Body of pancreas (tissue), 4 donors: ENCODE measurements around the gene DLST.

Source experiments
- POLR2A ChIP-seq, 3 donors: fragments of 450-650 bp; IDR thresholded peaks; one replicate each; pipeline ENCODE4 v1.6.1; 2016; ENCODE audit warnings: antibody characterized with exemption in 3 of 3, mild to moderate bottlenecking in 2 of 3
- TF ChIP-seq, protein P1 (sequence below), 7 experiments: fragments of 450-650 bp in 4 of 7; fragments of 200-600 bp in 3 of 7; sonication (generic) in 3 of 7; IDR thresholded peaks; one replicate each; pipeline ENCODE4 v1.5.1; 2016 to 2019; ENCODE audit warnings: antibody characterized with exemption in 7 of 7

- TF ChIP-seq, protein P1, sequence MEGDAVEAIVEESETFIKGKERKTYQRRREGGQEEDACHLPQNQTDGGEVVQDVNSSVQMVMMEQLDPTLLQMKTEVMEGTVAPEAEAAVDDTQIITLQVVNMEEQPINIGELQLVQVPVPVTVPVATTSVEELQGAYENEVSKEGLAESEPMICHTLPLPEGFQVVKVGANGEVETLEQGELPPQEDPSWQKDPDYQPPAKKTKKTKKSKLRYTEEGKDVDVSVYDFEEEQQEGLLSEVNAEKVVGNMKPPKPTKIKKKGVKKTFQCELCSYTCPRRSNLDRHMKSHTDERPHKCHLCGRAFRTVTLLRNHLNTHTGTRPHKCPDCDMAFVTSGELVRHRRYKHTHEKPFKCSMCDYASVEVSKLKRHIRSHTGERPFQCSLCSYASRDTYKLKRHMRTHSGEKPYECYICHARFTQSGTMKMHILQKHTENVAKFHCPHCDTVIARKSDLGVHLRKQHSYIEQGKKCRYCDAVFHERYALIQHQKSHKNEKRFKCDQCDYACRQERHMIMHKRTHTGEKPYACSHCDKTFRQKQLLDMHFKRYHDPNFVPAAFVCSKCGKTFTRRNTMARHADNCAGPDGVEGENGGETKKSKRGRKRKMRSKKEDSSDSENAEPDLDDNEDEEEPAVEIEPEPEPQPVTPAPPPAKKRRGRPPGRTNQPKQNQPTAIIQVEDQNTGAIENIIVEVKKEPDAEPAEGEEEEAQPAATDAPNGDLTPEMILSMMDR (IDR thresholded peaks at IDR 0.05) = no peak
- no peak for TF ChIP-seq POLR2A (IDR thresholded peaks at IDR 0.05)
Measured at GRCh38 chr14:74920281-74920680, 38.6 kb downstream of the DLST start.
